OCI-LY1 (cell line): ENCODE data around the gene ODF2L.

ENCODE experiments used
- H2AFZ ChIP-seq: fragments of 200-600 bp; sonication (generic), shearing (Covaris generic); 2 replicates; pipeline ENCODE4 v1.6.0; 2014; ENCODE audit warnings: antibody characterized with exemption, mild to moderate bottlenecking, low read length
- H3F3A ChIP-seq: fragments of 200-600 bp; sonication (generic), shearing (Covaris generic); 2 replicates; pipeline ENCODE4 v1.6.0; 2014; ENCODE audit warnings: mild to moderate bottlenecking, antibody characterized with exemption, low read length, moderate library complexity; ENCODE audit not compliant: insufficient read depth
- H3K27ac ChIP-seq: fragments of 200-600 bp; sonication (generic); 2 replicates; pipeline ENCODE4 v1.5.1; 2014; ENCODE audit warnings: low read length, mixed run types, mild to moderate bottlenecking, low read depth; ENCODE audit not compliant: poor library complexity, severe bottlenecking
- H3K27me3 ChIP-seq: fragments of 200-600 bp; sonication (generic); 2 replicates; pipeline ENCODE4 v1.6.0; 2014; ENCODE audit warnings: antibody characterized with exemption, mild to moderate bottlenecking, low read length, moderate library complexity; ENCODE audit not compliant: insufficient read depth
- H3K36me3 ChIP-seq: fragments of 200-600 bp; sonication (generic); 2 replicates; pipeline ENCODE4 v1.6.1; 2014; ENCODE audit warnings: mild to moderate bottlenecking, antibody characterized with exemption, low read length, moderate library complexity, mixed read lengths; ENCODE audit not compliant: insufficient read depth
- H3K4me1 ChIP-seq: fragments of 200-600 bp; sonication (generic); 2 replicates; pipeline ENCODE4 v1.5.1; 2014; ENCODE audit warnings: mild to moderate bottlenecking, low read length, moderate library complexity; ENCODE audit not compliant: insufficient read depth, severe bottlenecking
- H3K4me2 ChIP-seq: fragments of 200-600 bp; sonication (generic), shearing (Covaris generic); 2 replicates; pipeline ENCODE4 v1.6.1; 2014; ENCODE audit warnings: low read length
- H3K4me3 ChIP-seq: fragments of 200-600 bp; sonication (generic); 2 replicates; pipeline ENCODE4 v1.5.1; 2014; ENCODE audit warnings: low read length, low read depth, mild to moderate bottlenecking, mixed read lengths; ENCODE audit not compliant: poor library complexity, severe bottlenecking
- H3K79me2 ChIP-seq: fragments of 200-600 bp; shearing (Covaris generic); 2 replicates; pipeline ENCODE4 v1.6.1; 2016; ENCODE audit warnings: mixed run types, low read length, mixed read lengths; ENCODE audit not compliant: insufficient read depth
- H3K9ac ChIP-seq: fragments of 200-600 bp; sonication (generic), shearing (Covaris generic); 2 replicates; pipeline ENCODE4 v1.6.1; 2014; ENCODE audit warnings: mild to moderate bottlenecking, low read length, mixed read lengths
- H3K9me2 ChIP-seq: fragments of 200-600 bp; sonication (generic), shearing (Covaris generic); 2 replicates; pipeline ENCODE4 v1.6.1; 2014; ENCODE audit warnings: low read depth, mild to moderate bottlenecking, low read length, mixed read lengths
- H3K9me3 ChIP-seq: fragments of 200-600 bp; shearing (Covaris generic); 2 replicates; pipeline ENCODE4 v1.6.1; 2014; ENCODE audit warnings: low read length, mixed read lengths
- H4K20me1 ChIP-seq: fragments of 200-600 bp; sonication (generic), shearing (Covaris generic); 2 replicates; pipeline ENCODE4 v1.6.0; 2016; ENCODE audit warnings: mild to moderate bottlenecking, low read length; ENCODE audit not compliant: insufficient read depth
- EZH2 ChIP-seq: fragments of 200-600 bp; sonication (generic), shearing (Covaris generic); IDR thresholded peaks from 2 replicates; pipeline ENCODE4 v1.8.0; 2017; ENCODE audit warnings: borderline replicate concordance, mixed run types, mild to moderate bottlenecking, antibody characterized with exemption, low read length, moderate library complexity, mixed read lengths
- TF ChIP-seq, protein P1 (sequence below): fragments of 200-600 bp; sonication (generic), shearing (Covaris generic); IDR thresholded peaks from 2 replicates; pipeline ENCODE4 v1.5.1; 2017; ENCODE audit warnings: mild to moderate bottlenecking, antibody characterized with exemption, low read length, moderate library complexity, mixed read lengths

ODF2L gene

DNA sequence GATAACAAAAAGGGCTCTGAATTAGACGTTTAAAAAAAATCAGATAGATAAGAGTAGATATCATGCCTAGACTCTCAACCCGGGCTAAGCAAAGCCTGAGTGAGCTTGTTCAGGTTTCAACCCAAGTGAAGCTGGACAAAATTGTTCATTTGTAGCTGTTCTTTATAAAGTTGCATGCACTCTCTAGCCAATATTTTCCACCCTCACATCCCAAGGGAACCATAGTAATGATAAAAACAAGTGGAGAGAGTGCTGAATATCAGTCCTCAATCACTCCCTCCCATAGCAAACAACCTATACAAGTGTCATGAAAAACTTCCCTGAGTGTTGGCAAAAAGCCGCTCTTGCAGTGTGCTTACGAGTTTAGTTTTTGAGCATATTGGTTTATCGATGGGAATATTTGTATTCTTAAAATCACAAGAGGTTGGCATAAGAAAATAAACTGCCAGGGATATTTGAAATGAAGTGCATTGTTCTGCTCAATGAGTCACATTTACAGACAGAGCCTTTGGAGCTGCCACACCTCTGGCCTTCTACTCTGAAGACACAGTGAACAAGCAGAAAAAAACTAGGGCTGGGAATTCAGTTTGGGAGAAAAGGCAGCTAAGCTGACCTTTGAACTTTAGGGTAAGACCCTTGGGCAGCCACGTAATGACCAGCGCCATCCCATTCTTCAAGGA, 25.6 kb upstream of the ODF2L start:
- no peaks in the 10 kb centered on the region for H3K9me3 ChIP-seq
- no peaks in the 10 kb centered on the region for H3K36me3 ChIP-seq
- no peak overlapping the region for H3K4me2 ChIP-seq
- H3F3A ChIP-seq = no peaks in the 10 kb centered on the region
- H2AFZ ChIP-seq = no peak overlapping the region
- no peaks in the 10 kb centered on the region for H3K9me2 ChIP-seq
- TF ChIP-seq, protein P1, sequence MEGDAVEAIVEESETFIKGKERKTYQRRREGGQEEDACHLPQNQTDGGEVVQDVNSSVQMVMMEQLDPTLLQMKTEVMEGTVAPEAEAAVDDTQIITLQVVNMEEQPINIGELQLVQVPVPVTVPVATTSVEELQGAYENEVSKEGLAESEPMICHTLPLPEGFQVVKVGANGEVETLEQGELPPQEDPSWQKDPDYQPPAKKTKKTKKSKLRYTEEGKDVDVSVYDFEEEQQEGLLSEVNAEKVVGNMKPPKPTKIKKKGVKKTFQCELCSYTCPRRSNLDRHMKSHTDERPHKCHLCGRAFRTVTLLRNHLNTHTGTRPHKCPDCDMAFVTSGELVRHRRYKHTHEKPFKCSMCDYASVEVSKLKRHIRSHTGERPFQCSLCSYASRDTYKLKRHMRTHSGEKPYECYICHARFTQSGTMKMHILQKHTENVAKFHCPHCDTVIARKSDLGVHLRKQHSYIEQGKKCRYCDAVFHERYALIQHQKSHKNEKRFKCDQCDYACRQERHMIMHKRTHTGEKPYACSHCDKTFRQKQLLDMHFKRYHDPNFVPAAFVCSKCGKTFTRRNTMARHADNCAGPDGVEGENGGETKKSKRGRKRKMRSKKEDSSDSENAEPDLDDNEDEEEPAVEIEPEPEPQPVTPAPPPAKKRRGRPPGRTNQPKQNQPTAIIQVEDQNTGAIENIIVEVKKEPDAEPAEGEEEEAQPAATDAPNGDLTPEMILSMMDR = no peak
- no peak for TF ChIP-seq EZH2
- H4K20me1 ChIP-seq = no peaks in the 10 kb centered on the region
- no peaks in the 10 kb centered on the region for H3K4me1 ChIP-seq
- H3K27me3 ChIP-seq = no peaks in the 10 kb centered on the region
- H3K9ac ChIP-seq = no peak overlapping the region
- H3K4me3 ChIP-seq = no peak overlapping the region
- H3K79me2 ChIP-seq = no peaks in the 10 kb centered on the region
- H3K27ac ChIP-seq = no peak overlapping the region

DNA sequence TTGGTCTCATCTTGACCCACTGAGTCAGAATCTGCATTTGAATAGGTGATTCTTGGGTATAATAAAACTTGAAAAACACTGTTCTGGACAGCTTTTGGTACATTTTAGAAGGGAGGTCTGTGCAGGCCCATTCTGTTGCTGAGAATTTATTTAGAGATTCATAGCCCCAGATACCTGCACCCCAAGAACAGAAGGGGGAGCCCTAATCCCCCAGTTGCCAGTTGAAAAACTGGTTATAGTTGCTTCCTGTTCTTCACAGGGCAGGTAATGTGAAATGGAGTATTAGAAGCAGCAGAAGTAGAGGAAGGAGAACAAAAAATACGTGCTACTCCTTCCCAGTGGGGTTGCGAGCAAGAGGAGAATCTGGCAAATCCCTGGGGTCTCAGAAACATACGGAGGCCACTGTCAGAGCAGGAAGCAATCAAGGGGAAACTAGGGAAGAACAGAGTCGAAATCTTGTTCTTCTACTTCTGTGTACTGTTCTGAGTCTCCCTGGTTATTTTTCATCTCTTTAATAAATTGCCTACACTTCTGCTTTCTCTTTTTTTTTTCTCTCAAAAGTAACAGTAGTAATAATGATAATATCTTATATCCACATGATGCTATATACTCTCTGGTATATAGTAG, 23.3 kb upstream of the ODF2L start:
- TF ChIP-seq, protein P1 = peak; percentile 59
- no peak for TF ChIP-seq EZH2
- Histone ChIP-seq H3K36me3 (no peaks in the 10 kb centered on the region), H2AFZ (peak overlapping the region; percentile 51), H3K27ac (no peak overlapping the region), H3K9me3 (no peaks in the 10 kb centered on the region), H3K27me3 (no peaks in the 10 kb centered on the region), H4K20me1 (no peaks in the 10 kb centered on the region), H3K9ac (no peak overlapping the region), H3F3A (no peaks in the 10 kb centered on the region), H3K4me2 (peak overlapping the region; percentile 29; the same call in 1 of the 2 replicates), H3K4me1 (no peaks in the 10 kb centered on the region), H3K79me2 (no peaks in the 10 kb centered on the region), H3K4me3 (no peak overlapping the region), H3K9me2 (no peaks in the 10 kb centered on the region)

DNA sequence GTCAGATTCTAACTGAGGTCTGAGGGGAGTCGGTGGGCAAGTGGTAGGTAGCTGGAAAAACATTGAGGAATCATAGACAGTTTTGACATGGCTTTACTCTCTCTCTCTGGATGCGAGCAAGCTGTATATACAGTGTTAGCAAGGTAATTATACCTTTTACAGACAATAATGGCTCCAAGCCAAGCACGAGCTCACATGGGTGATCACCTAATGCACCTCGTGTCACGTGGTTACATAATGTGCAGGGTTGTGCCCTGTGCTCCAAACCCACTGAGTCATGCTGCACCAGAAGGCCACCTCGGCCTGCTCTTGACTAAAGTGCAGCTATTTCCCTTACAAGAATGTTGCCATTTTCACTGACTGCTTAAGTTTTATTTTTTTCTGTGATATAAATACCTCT, 20.2 kb upstream of the ODF2L start:
- Histone ChIP-seq H4K20me1 (no peaks in the 10 kb centered on the region), H3K4me3 (no peak overlapping the region), H3F3A (no peaks in the 10 kb centered on the region), H3K4me2 (no peak overlapping the region), H3K27me3 (no peaks in the 10 kb centered on the region; the same call in 1 of the 2 replicates), H3K4me1 (no peaks in the 10 kb centered on the region), H3K79me2 (no peaks in the 10 kb centered on the region), H3K9ac (no peak overlapping the region), H2AFZ (no peak overlapping the region), H3K27ac (no peak overlapping the region), H3K9me2 (no peaks in the 10 kb centered on the region), H3K9me3 (no peaks in the 10 kb centered on the region), H3K36me3 (no peaks in the 10 kb centered on the region)
- TF ChIP-seq, protein P1 = no peak
